Measurements from ENCODE around the gene CHAF1A.
A peak's percentile ranks its signal among the peaks of the same experiment; 100 is the strongest.

Gene CHAF1A

DNA sequence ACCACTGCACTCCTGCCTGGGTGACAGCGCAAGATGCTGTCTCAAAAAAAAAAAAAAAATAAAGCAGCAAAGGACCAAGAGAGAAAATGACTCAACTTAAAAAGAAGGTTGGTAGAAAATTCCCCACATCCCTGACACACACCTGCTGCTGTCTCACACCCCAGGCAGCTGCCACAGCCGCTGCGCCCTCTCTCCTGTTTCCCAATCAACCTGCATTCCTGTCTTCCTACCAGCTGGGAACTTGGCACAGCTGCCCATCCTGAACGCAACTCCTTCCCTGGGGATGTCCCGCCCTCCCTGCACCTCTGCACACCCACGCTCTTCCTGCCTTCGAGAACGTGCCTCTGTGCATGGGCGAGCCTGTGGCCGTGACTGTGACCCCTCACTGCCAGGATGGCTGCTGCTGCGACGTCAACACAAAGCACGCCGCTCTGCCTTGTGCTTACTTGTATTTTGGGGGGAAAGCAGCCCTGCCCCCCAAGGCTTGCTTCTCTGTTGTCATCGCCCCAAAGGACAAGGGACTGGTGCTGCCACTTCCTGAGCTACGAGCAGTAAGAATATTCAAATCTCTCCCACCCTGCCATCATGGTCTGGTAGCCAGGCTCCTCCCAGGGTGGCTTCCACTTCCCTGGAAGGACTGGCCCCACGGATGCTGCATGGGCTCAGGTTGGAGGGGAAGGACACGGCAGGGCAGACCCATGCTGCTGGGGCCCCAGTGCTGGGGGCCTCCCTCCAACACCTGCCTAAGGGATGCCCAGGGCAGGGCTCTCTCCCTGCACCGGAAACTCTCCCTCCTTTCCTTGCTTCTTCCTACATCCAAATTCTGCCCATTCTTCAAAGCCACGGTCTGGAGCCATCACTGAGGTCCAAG, 22.8 kb upstream of the CHAF1A start:
- DNase-seq, result no peak

GRCh38 chr19:4380254-4380727, 22.1 kb upstream of the CHAF1A start:
- no peak for DNase-seq

DNA sequence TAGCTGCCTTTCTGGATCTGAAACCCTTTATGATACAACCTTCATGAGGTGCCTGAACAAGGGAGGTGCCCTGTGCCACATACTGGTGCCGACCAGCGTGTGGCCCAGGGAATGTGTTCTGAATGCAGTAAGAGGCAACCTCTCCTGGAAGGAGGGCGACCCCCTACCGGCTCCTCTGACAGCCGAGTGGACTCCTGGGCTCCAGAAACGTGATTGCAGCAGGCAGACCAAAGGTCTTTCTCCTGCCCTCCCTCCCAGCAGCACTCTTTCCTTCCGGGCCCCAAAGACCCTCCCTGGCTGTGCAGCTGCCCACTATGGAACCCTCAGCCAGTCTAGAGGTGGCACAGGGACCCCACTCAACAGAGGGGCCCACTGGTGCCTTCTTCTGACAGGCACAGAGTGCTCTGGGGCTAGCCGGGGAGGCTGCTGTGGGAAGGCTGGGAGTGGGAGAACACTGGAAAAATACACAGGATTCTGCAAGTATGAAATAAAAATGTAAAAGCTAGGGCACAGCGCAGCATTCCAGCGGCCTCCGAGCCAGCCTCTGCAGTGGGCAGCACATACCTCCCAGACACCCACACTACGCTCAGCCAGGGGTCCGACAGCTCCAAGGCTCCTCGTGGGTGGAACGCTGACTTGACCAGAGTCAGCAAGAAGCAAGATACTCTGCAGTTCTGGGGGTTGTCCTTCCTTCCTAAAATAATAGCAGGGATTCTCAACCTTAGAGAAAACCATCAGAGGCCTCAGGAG, 17.0 kb upstream of the CHAF1A start:
- DNase-seq, result no peak

GRCh38 chr19:4386041-4386782, 16.2 kb upstream of the CHAF1A start:
- DNase-seq, result no peak

- DNase-seq, result no peak
Measured at GRCh38 chr19:4388337-4389063, 13.9 kb upstream of the CHAF1A start.

DNA sequence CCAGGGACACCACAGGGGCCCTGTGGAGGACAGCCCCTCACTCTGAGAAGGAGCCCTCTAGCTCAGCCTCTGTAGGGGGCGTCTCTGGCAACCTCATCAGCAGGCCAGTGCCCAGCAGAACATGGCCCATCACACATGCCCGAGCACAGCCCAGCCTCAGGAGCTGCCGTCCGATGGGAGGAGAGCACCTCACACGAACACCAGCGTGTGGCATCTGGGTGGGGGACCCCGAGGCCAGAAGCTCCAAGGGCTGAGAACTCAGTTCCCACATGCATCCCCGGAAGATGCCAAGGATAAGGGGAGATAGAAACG, 13.4 kb upstream of the CHAF1A start:
- DNase-seq, result no peak

DNA sequence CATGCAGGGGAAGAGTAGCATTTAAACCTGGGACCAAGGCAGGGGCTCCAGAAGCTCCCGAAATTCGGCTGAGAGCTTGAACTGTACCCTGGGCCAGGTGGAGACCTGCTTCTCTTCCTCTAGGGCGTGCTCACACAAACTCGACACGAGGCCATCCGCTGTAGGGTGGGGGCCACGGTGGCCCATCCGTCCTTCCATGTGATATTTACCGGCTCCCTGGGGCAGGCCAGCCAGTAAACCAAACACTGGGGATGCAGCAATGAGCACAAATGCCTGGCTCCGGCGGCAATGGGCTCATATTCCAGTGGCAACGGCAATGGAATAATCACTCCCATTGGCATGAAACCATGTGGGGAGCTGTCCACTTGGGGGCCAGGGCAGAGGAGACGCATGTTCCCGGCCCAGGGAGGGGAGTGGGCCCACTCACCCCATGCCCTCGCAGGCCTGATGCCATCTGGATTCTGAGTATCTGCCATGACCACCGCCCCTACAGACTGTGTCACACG, 12.9 kb upstream of the CHAF1A start:
- no peak for DNase-seq

- DNase-seq, result no peak
Measured at GRCh38 chr19:4390017-4390566, 12.3 kb upstream of the CHAF1A start.

GRCh38 chr19:4390567-4391305, 11.7 kb upstream of the CHAF1A start:
- no peak for DNase-seq

DNA sequence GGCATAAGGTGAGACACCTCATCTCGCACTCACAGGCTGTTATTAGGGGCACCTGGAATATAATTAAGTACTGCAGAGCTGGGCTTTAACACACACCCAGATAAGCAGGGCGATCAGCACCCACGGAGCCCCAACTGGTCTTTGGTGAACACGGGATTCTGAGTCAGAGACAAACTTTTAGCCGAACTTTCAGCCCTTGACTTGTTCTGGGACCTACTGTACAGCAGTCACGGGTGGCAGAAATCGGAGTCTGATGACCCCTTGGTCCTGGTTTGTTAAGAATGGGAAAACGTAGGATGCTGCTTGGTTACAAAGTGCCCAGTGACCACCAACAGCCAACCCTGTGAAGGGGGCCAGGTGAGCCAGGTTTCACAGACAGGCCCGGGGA, 11.1 kb upstream of the CHAF1A start:
- no peak for DNase-seq

DNA sequence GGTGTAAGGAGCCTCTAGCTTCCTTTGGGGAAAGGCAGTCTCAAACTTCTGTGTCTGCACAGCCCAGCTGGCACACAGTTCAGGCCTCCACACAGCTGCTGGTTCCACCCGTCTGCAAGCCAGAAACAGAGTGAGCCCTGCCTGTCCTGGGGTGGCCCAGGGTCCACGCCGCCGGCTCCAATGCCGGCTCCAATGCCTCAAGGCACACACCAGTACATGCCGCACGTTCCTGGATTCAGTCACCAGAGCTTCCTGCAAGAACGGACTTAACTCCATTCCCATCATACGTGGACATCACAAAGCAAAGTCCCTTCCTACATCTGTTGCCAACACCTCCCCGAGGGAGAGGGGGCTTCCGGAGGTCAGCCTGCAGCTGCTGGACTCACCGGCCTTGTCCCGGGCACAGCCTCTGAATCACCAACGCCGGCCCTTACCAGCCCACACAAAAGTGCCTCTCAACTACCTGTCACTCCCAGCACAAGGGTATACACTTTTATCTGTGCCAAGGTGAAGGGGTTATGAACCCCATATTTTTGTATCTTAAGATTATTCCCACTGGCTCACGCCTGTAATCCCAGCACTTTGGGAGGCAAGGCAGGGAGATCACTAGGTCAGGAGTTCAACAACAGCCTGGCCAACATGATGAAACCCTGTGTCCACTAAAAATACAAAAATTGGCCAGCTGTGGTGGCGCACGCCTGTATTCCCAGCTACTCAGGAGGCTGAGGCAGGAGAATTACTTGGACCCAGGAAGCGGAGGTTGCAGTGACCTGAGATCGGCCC, 10.5 kb upstream of the CHAF1A start:
- no peak for DNase-seq

DNA sequence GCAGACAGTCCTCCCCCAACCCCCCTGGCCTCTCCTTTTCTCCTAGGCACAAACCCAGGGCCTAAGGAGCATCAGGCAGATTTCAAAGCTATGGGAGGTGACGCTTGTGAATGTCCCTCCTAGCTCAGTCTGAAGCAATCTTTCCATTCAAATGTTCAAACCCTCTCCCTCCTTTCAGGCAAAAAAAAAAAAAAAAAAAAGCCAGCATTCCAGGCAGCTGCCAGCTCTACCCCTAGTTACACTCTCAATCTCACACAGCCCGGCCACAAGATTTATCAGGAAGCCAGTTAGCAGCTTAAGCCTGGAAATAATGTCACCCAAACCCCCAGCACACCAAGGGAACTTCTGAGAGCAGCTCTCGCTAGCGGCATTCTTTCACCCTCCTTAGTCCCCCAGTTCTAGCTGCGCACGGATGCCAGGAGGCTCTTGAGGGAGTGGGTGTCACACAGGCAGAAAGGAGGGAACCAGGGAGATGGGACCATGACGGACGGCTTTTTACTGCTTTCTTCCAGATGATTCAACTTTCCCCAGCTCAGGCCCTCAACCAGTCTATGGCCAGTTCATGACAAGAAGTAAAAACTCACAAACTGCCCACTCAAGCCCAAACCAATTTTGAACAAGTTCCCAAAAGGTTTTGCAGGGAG, 8.4 kb upstream of the CHAF1A start:
- DNase-seq, result no peak

GRCh38 chr19:4396949-4397783, 5.3 kb upstream of the CHAF1A start:
- no peak for DNase-seq

- DNase-seq, result no peak
Measured at GRCh38 chr19:4399812-4400134, 2.7 kb upstream of the CHAF1A start.

DNA sequence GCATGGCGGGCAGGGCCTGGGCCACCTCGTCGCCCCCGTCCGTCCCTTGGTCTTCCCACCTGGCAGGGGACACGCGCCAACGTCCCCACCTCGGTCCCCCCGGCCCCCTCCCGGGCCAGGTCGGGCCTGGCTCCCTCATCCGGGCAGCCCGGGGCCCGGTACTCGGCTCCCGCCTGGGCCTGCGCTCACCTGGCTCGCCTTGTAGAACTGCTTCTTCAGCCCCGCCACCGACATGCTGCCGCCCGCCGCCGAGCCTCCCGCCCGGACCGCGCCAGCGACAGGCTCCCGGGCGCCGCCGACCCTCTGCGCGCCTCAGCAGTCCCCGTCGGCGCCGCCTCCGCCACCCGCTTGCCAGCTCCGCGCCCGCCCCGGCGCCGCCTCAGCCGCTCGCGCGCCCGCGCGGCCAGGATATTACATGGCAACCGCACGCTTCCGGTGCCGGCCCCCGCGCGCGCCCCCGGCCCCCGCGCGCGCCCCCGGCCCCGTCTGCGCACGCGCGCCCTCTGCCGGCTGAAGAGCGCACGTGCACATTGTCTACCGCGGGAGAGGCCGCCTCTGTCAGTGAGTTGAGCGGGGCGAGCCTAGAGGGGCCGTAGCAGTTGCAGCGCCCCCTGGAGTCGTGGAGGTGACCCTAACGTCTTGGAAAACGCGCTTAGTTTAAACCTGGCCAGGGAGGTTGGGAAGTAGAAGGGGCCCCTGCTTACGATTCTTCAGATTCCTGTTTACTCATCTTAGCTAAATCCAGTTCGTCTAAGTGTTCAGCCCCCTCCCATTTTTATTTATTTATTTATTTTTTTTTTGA, 2.1 kb upstream of the CHAF1A start, which contains the start of gene SH3GL1:
Gene SH3GL1, minus strand, starts transcription at position 413 of the 802 bp plus-strand sequence. Its CDS starts 179 bp downstream, at position 234.
- peak; percentile 61 for DNase-seq

DNA sequence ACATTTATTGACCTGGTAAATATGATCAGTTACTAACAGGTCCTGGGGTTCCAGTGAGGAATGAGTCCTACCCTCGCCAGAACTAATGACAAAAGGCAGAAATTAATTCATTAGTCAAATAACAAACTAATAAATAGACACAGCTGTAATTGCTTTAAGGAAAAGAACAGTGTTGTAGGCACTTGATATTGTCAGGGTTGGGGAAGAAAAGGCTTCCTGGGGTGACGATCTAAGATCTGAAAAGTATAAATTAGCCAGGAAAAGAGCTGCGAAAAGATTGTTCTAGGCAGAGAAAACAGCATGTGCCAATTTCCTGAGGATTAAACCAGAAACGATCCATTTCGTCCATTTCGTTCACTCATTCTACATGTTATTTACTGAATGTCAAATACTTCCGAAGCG, 670 bp upstream of the CHAF1A start:
- DNase-seq, result no peak

- DNase-seq, result no peak
Measured at GRCh38 chr19:4403005-4403761, 743 bp downstream of the CHAF1A start.

DNA sequence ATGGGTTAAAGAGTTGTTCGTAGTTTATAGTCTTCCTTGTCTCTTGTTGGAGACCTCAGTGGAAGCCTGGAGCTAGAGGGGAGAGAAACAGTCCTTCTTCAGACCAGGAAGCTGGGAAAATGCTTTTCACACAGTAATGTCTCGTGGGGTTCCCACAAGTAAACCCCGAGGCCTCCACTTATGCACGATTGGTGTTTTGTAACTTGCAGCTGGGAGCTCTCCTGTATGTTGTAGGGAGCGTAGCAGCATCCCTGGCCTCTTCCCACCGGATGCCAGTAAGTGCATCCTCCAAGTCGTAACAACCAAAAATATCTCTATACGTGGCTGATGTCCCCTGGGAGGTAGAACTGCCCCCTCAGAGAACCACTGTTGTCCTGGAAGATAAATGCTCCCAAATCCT, 3.5 kb downstream of the CHAF1A start:
- DNase-seq, result no peak

Data from NCI-H2081 treated with DMSO at 0.1 percent for 48 hours (cell line).